ENCODE data around the gene CEP97.
"Not testable (repeated sequence)": the region's sequence is repeated elsewhere in the genome, so short reads cannot be mapped to it uniquely, and the experiment has no call there.

Gene CEP97

GRCh38 chr3:101680466-101680865, 43.9 kb upstream of the CEP97 start:
- H3K4me3 ChIP-seq (replicated peaks; ENCODE audit: low read depth, low read length), result no peak overlapping the region
- no peak for DNase-seq (ENCODE audit: extremely low read depth, low read depth)
- TF ChIP-seq, protein P1, sequence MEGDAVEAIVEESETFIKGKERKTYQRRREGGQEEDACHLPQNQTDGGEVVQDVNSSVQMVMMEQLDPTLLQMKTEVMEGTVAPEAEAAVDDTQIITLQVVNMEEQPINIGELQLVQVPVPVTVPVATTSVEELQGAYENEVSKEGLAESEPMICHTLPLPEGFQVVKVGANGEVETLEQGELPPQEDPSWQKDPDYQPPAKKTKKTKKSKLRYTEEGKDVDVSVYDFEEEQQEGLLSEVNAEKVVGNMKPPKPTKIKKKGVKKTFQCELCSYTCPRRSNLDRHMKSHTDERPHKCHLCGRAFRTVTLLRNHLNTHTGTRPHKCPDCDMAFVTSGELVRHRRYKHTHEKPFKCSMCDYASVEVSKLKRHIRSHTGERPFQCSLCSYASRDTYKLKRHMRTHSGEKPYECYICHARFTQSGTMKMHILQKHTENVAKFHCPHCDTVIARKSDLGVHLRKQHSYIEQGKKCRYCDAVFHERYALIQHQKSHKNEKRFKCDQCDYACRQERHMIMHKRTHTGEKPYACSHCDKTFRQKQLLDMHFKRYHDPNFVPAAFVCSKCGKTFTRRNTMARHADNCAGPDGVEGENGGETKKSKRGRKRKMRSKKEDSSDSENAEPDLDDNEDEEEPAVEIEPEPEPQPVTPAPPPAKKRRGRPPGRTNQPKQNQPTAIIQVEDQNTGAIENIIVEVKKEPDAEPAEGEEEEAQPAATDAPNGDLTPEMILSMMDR (IDR thresholded peaks at IDR 0.05; ENCODE audit: low read depth, low read length, missing control alignments), result no peak

GRCh38 chr3:101685050-101685400, 39.4 kb upstream of the CEP97 start:
- DNase-seq (ENCODE audit: extremely low read depth, low read depth), result no peak
- TF ChIP-seq, protein P1 (IDR thresholded peaks at IDR 0.05; ENCODE audit: low read depth, low read length, missing control alignments), result no peak
- peak overlapping the region; percentile 78 for H3K4me3 ChIP-seq (replicated peaks; ENCODE audit: low read depth, low read length)

- no peak for DNase-seq (ENCODE audit: extremely low read depth, low read depth)
- TF ChIP-seq, protein P1 (IDR thresholded peaks at IDR 0.05; ENCODE audit: low read depth, low read length, missing control alignments), result no peak
- peak overlapping the region; percentile 78 for H3K4me3 ChIP-seq (replicated peaks; ENCODE audit: low read depth, low read length)
These were observed 38.5 kb upstream of the CEP97 start for GRCh38 chr3:101685870-101686307.

DNA sequence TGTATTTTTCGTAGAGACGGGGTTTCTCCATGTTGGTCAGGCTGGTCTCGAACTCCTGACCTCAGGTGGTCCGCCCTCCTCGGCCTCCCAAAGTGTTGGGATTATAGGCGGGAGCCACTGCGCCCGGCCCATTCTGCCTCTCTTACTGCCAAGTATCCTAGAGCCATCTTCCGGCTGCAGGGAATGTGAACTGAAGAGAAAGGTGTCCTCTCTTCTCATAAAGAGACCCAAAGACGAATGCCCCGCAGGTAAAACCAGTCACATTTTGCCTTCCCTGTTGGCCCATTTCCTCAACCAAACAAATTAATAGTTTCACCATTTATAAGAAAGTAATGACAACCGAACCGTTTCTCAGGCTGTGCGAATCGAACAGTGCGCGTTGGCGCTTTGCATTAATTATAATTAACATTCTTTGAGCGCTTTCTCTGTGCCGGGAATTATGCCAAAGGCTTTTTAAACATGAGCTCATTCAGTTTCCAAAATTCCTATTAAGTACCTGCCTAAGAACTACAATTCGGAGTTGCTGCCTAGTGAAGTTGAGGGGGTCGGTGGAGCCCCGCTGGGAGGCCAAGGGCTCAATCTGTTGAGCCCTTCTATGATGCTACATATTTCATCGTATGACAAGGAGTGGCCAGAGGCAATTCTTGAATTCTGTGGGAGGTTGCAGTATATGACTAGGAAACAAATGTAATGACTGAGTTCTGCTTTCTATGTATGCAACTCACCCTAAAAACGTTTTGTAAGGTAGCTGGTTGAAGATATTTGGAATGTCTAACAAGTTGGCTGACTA, 37.1 kb upstream of the CEP97 start:
- DNase-seq (ENCODE audit: extremely low read depth, low read depth), result no peak
- TF ChIP-seq, protein P1 (IDR thresholded peaks at IDR 0.05; ENCODE audit: low read depth, low read length, missing control alignments), result no peak
- H3K4me3 ChIP-seq (replicated peaks; ENCODE audit: low read depth, low read length), result peak overlapping the region; percentile 78

- TF ChIP-seq, protein P1 (IDR thresholded peaks at IDR 0.05; ENCODE audit: low read depth, low read length, missing control alignments), result no peak
- no peak overlapping the region for H3K4me3 ChIP-seq (replicated peaks; ENCODE audit: low read depth, low read length)
- no peak for DNase-seq (ENCODE audit: extremely low read depth, low read depth)
These were observed 35.1 kb upstream of the CEP97 start for GRCh38 chr3:101689286-101689685.

GRCh38 chr3:101690972-101691371, 33.4 kb upstream of the CEP97 start:
- no peak for DNase-seq (ENCODE audit: extremely low read depth, low read depth)
- TF ChIP-seq, protein P1 (IDR thresholded peaks at IDR 0.05; ENCODE audit: low read depth, low read length, missing control alignments), result no peak
- no peak overlapping the region for H3K4me3 ChIP-seq (replicated peaks; ENCODE audit: low read depth, low read length)

- not testable (repeated sequence) for H3K4me3 ChIP-seq (replicated peaks; ENCODE audit: low read depth, low read length); DNase-seq (ENCODE audit: extremely low read depth, low read depth)
These were observed 32.4 kb upstream of the CEP97 start for GRCh38 chr3:101691685-101692671.

All from HFF-Myc (cell line).